NK-92 (cell line): Measurements from ENCODE around the gene NVL.

Experiments
- DNase-seq: peaks from one replicate; lab custom pipeline; 2025; ENCODE audit not compliant: unreplicated experiment; lab: John Stamatoyannopoulos, UW

NVL gene

DNA sequence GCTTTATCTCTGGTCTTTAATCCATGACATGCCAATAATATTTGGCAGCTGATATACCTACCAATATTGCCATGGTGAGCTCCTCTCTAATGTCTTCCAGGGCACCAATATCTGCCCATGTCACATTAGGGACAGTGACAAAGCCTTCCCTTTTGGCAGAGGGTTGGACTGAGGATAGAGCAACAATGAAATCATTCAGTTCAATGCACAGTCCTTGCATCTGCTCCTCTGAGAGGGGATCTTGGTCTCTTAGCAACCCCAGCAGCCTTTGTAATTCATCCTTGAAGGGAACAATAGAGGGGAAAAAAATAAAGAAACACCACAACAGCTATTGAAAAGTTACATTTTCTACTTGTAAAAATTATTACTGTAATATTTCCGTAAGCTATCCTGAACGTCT lies 42.3 kb downstream of the NVL start:
- no peak for DNase-seq

DNA sequence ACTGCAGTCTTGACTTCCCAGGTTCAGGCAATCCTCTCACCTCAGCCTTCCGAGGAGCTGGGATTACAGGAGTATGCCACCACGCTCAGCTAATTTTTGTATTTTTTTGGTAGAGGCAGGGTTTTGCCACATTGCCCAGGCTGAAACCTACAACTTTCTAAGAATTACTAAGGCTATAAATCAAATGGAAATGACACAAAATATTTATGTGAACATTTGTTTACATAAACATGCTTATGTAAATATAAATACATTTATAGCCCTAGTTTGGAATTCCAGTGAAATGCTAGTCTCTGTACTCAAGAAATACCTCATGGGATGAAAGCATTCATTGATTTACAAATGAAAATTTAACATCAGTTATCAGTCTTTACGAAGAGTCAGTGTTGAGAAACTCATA lies 47.8 kb downstream of the NVL start:
- DNase-seq: no peak

DNA sequence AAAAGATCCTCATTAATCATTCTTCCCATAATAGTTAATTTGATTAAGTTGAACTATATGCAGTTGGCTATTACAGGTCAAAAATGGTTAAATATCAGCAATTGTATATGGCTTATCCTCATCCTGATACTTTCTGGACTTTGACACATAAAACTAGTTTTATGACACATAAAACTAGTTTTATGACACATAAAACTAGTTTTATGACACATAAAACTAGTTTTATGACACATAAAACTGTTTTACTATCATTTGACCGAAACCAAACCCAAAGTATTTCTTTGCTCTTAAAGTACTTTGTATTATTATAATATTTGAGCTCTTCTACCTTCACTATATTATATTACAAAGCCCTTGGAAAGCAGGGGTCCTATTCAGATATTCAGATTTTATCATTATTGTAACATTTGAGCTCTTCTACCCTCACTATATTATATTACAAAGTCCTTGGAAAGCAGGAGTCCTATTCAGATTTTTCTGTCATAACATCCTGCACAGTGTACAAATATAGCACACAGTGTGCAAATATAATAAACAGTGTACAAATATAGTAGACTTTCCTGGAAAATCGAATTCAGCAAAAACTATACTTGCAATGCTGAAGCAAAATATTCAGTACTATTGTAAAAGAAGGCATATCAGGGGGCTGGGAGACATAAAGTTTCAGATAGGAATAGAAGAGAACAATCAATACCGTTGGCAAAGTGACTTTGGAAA lies 53.0 kb downstream of the NVL start:
- no peak for DNase-seq

DNA sequence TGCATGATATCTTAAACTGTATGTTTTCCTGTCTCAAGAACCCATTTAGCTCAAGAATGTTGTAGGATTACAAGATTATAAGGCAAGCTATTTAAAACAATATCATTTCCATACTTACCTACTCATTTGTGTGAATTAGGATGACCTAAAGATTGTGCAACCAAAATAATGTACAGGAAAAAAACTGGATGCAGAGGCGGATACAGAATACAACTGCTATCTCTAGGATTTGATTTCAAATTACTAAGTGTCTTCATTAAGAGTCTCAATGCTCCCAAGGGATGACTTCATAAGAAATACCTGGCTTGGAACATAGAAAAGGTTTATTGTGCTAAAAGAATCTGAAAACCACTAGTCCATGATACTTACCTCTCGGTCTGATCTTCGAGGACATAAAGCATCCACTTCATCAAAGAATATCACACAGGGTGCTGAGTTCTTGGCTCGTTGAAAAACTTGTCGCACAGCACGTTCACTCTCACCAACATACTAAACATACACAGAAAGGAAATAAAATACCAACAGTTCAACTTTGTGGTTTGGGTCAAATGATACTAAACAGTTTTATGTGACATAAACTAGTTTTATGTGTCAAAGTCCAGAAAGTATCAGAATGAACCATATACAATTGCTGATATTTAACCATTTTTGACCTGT lies 54.9 kb downstream of the NVL start:
- no peak for DNase-seq

DNA sequence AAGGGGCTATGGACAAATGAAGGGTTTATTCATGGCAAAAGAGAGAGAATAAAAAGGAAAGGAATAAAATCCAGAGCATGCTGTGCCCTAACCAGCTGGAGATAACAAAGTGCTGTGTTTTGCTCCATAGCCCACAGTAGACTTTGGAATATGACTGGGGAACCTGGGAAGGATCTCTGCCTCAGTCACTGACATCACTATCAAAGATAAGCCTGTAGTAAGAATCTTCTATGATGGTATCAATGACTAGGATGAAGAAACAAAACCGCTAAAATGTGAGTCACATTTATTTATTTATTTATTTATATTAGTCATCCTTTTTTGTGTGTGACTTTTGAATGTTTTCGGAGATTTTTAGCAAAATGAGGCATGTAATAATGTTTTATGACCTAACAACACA lies 56.3 kb downstream of the NVL start:
- no peak for DNase-seq

DNA sequence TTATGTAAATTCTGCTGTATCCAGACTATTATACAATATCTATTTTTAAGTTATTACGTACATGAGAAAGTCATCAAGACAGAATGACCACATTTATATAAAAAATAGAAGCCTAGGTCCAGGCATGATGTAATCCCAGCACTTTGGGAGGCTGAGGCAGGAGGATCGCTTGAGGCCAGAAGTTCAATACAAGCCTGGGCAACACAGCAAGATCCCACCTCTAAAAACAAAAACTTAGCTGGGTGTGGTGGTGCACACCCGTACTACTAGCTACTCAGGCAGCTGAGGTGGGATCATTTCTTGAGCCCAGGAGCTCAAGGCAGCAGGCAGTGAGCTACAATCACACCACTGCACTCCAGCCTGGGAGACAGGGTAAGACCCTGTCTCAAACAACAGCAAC lies 58.9 kb downstream of the NVL start:
- no peak for DNase-seq

DNA sequence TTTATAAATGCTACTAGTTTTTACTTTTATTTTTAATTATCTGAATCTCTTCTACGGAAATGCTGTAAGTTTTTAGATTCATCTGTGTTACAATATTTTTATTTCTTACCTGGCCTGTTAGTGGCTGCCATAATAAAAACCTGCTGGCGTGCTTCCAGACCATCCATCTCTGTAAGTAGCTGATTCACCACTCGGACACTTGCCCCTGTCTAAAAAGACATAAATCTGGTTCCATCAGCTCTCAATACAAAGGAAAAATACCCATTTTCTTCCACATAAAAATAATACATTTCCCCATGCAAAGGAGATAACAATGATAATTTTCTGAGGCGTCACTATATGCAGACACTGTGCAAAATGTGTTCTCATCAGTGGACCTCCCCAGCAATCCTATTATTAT lies 62.0 kb downstream of the NVL start:
- DNase-seq: no peak

DNA sequence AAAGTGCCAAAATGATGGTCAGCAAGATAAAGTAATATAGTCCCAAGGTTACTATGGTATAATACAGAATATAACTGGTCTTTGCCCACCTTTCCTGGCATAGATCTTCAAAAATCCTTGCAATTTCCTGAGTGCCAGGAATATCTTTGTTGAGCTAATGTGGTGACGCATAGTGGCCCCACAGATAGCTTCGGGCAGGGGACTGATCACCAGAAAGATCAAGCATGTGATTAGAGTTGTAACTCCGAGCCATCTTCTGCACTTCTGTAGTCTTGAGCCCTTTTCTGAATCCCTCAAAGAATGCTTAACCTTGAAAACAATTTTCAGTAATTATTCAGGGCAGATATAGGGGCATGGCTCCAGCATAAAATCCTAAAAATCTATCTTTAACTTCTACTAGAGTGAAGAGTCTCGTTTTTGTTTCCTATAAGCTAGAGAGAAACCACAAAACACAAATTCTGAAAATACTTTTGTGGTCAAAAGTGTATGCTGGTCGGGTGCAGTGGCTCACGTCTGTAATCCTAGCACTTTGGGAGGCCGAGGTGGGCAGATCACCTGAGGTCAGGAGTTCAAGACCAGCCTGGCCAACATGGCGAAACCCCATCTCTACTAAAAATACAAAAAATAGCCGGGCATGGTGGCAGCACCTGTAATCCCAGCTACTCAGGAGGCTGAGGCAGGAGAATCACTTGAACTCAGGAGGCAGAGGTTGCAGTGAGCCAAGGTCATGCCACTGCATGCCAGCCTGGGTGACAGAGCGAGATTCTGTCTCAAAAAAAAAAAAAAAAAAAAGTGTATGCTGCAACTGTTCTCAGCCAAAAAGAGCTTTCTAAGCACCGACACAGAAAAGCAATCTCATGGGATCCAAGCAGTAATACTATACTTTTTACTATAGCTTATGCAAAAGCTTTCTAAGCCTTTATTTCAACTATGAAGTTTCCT lies 62.8 kb downstream of the NVL start:
- no peak for DNase-seq

DNA sequence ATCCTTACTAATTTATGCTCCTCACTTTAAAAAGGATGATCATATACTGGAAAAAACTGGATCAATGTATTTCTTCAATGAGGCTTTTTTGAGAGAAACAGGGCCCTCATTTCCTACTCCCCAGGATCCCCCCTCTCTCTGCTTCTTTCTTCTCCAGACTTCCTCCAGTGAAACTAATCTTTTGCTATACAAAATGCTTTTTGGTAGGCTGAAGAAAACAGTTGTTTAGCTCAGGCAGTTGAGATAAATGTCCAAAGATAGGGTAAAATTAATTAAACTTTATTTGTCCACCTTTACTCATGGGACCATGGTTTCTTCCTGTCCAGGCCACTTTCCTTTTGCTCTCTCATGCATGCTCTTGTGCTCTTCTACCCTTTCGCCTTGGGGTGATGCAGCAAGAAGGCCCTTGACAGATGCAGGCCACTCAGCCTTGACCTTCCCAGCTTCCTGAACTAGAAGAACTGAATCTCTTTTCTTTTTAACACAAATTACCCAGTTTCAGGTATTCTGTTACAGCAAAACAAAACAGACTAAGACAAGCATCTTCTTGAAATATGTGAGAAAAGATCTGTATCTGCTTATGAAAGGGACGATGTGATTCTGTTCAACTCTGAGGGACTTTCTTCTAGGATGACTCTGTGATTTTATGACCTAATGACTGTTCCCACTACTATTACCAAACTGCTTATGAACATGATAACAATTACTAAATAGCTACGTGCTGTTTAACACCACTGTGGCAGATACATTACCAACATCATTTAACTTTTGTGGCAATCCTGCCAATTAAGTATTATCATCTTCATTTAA lies 63.7 kb downstream of the NVL start:
- DNase-seq: no peak

DNA sequence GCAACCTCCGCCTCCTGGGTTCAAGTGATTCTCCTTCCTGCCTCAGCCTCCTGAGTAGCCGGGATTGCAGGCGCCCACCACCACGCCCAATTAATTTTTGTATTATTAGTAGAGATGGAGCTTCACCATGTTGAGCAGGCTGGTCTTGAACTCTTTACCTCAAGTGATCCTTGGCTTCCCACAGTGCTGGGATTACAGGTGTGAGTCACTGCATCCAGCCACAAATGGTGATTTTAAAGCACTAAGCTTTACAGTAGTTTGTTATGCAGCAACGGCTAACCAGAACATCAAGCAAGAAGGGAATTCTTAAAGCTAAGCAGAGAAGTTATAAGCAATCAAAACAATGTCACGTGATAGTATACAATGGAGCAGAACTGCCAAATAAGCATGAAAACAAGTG lies 65.7 kb downstream of the NVL start:
- DNase-seq: no peak

DNA sequence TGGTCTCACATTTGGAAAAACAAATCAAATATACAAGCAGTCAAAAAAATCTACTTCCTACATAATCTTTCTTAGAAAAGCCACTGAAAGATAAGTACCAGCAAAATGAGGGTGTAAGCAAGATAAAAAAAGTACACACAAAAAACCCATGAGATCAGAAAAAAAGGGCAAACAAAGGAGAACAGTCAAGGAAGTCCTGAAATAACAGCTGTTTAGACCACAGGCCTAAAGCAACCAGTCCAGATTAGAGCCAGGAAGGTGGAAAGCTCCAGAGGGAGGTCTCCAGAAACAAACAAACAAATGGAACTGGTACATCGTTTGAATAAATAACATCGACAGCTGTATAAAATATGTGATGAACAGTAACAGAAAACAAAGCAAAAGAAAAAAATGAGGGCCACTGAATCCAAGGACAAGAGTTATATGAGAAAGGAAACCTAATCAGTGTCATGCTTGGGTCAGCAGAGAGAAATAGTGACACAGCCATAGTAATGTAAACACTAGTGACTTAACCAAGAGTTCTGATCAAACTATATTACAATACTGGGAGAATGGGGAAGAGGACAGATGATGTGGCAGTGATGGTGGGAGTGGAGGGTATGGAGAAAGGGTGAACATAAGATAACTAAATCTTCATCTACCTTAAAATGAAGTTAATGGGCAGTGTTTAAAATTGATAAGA lies 67.5 kb downstream of the NVL start:
- DNase-seq: no peak

DNA sequence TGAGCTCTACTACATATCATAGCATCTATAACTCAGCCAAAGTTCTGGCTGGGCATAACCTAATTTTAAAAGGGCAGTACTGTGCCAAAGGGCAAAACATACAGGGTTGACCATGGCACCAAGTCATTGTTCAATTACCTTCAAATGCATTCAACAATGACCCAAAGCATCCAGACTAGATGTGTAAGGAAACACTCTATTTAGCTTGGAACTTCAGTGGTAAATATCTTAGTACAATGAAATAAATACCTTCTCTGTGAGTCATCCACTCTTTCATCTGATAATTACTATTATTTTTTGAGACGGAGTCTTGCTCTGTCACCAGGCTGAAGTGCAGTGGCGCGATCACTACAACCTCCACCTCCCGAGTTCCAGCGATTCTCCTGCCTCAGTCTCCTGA lies 70.0 kb downstream of the NVL start:
- no peak for DNase-seq

DNA sequence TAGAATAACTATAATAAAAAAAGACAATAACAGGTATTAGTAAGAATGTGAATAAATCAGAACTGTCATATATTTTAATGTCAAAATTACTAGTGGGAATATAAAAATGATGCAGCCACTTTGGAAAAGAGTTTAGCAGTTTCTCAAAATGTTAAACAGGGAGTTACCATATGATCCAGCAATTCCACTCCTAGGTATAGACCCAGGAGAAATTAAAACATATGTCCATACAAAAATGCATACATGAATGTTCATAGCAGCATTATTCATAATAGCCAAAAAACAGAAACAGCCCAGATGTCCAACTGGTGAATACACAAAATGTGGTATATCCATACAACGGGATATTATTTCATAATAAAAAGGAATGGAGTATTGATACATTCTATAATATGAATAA lies 71.6 kb downstream of the NVL start:
- DNase-seq: no peak

DNA sequence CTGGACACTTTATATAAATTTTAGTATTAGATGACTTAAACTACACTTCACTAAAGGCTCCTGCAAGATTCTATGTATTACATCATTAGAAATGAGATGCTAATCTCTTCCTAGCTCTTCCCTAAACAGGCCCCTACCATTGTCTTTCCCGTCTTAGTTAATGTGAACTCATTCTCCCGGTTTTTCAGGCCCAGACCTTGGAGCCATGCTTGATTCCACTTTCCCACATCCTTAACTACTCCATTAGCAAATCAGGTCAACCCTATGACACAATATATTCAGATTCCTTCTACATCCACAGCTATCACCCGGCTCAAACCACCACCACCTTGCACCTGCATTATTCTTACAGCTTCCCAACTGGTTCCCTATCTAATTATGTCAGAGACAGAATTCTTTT lies 73.3 kb downstream of the NVL start:
- no peak for DNase-seq

DNA sequence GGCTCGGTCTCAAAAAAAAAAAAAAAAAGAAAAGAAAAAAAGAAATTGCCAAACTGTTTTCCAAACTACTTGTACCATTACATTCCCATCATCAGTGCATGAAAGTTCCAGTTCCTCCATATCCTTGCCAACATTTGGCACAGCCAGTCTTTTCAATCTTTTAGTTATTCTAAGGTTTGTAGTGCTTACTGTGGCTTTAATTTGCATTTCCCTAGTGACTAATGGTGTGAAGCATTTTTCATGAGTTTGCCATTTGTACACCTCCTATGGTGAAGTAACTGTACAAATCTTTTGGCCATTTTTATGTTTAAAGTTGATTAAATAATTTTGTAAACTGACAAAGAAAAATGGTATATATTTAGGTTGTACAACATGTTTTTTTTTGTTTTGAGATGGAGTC lies 76.3 kb downstream of the NVL start:
- no peak for DNase-seq

DNA sequence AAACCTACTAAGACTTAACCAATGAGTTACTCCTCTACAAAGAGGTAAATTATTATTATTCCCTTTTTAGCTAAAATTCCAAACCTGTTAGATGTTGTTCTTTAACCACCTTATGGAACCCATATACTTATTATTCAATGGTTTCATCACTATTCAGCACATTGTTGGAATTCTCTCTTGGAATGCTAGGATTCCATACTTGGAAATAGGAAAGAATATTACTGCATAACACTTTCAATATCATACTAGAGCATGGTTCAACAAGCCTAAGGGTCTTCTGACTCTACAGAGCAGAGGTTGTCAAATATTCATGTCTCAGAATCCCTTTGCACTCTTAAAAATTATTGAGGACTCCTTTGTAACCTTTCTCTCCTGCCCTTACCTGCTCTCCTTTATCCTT lies 77.5 kb downstream of the NVL start:
- no peak for DNase-seq

DNA sequence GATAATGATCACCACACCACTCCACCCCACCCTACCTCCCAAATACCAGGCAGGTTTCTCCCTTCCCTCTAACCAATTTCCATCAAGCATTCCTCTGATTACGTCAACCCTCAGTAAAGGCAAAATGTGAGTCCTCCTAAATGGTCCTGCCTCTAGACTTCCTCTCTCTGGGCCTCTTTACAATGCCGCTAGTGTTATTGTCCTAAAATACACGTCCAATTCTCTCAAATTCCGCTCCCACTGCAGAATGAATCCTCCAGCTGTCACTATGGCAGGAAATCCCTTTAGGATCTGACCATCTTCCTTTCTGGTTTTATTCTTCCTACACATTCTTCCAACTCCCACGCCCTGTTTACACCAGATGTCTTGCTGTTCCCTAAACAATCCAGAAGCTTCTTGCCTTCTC lies 78.2 kb downstream of the NVL start:
- no peak for DNase-seq

DNA sequence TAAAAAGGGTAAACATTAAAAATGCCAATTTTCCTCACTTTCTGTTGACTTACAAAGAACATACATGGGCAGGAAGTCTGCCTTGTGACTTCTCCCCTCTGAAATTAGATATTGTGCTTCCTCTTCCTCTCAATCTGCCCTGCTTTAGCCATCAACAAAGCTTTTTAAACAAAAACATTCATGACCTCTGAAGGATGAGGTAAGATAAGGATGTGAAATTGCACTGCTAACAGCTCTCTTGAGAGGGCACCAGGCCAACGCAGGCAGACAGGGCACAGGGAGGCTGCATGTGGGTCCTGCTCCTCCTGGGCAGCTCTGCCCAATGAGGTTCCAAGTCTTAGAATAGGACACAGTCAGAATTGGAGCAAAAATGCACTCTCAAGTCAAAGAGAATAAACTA lies 84.8 kb downstream of the NVL start:
- DNase-seq: no peak

DNA sequence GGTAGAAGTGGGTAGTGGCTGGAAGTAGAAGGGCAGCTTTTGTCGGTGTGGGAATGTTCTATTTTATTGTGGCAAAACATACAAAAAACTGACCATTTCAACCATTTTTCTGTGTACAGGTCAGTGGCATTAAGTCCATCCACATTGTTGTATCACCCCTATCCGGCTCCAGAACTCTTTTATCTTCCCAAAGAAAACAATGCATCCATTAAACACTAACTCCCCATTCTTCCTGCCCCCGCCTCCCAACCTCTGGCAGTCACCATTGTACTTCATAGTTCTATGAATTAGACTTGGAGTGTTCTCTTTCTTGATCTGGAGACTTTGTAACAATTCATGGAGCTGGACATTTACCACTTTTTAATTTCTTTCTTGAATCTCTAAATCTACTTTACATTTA lies 91.2 kb downstream of the NVL start:
- no peak for DNase-seq

DNA sequence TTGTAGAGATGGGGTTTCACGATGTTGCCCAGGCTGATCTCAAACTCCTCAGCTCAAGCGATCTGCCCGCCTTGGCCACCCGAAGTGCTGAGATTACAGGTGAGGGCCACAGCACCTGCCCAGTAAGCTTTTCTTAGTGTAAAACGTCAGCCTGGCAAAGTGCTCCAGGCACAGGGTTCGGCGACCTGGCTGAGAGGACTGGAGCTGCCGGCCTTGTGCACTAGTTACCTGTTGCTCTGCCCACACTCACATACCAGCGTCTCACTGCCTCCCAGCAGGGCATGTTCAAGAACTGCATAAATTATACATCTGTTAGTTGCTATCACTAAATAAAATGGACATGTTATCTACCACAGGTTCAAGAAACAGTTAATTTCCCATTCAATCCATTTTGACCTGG lies 91.8 kb downstream of the NVL start:
- no peak for DNase-seq
